Astrocyte of the spinal cord (primary cell): ENCODE results near the gene TNFAIP1.

Source experiments
- DNase-seq: peaks from one replicate; pipeline ENCODE4 v3.0.0; 2011; ENCODE audit warnings: low read depth, low spot score
- H3K4me3 ChIP-seq: 2 replicates; pipeline ENCODE4 v1.5.1; 2011; ENCODE audit warnings: low read depth, mild to moderate bottlenecking, low read length, moderate library complexity
- CTCF ChIP-seq: IDR thresholded peaks from 2 replicates; pipeline ENCODE4 v1.5.1; 2012; ENCODE audit warnings: low read depth, mild to moderate bottlenecking, low read length, inconsistent platforms
- in situ Hi-C: cut with HindIII; loops from 2 replicates; pipeline ENCODE4 v1.10.0; 2017; ENCODE audit warnings: low sequenced_read_pairs

TNFAIP1 gene

GRCh38 chr17:28345419-28346198 lies 10.0 kb downstream of the TNFAIP1 start:
- DNase-seq, result peak; percentile 7
- in situ Hi-C loops, result no loop called here
- no peak overlapping the region for H3K4me3 ChIP-seq
- no peak for TF ChIP-seq CTCF

GRCh38 chr17:28346199-28346580 lies 10.6 kb downstream of the TNFAIP1 start:
- no peak for TF ChIP-seq CTCF
- in situ Hi-C loops, result no loop called here
- DNase-seq, result peak; percentile 49

GRCh38 chr17:28346746-28347246 lies 11.2 kb downstream of the TNFAIP1 start:
- H3K4me3 ChIP-seq, result no peak overlapping the region
- peak; percentile 43 for TF ChIP-seq CTCF
- in situ Hi-C loops, result no loop called here
- no peak for DNase-seq

More at GRCh38 chr17:28346199-28346580, 10.6 kb downstream of the TNFAIP1 start:
- no peak overlapping the region for H3K4me3 ChIP-seq

GRCh38 chr17:28347261-28347891 lies 11.8 kb downstream of the TNFAIP1 start:
- H3K4me3 ChIP-seq, result no peak overlapping the region
- TF ChIP-seq CTCF, result no peak
- in situ Hi-C loops, result no loop called here
- DNase-seq, result peak; percentile 93

- in situ Hi-C loops, result no loop called here
- TF ChIP-seq CTCF, result no peak
- DNase-seq, result no peak
- H3K4me3 ChIP-seq, result no peak overlapping the region
Observed at GRCh38 chr17:28348979-28349378, 13.4 kb downstream of the TNFAIP1 start.

- H3K4me3 ChIP-seq, result no peak overlapping the region
- no peak for DNase-seq
- no peak for TF ChIP-seq CTCF
- in situ Hi-C loops, result no loop called here
Observed at GRCh38 chr17:28350271-28350670, 14.7 kb downstream of the TNFAIP1 start.
